GM12801 (cell line): ENCODE measurements around the gene HMCES.

ENCODE experiments used
- TF ChIP-seq, protein P1 (sequence below): IDR thresholded peaks from one replicate; pipeline ENCODE4 v1.5.1; 2011; ENCODE audit warnings: control low read depth; ENCODE audit not compliant: insufficient read length; ENCODE audit errors: extremely low read depth

The HMCES gene

DNA sequence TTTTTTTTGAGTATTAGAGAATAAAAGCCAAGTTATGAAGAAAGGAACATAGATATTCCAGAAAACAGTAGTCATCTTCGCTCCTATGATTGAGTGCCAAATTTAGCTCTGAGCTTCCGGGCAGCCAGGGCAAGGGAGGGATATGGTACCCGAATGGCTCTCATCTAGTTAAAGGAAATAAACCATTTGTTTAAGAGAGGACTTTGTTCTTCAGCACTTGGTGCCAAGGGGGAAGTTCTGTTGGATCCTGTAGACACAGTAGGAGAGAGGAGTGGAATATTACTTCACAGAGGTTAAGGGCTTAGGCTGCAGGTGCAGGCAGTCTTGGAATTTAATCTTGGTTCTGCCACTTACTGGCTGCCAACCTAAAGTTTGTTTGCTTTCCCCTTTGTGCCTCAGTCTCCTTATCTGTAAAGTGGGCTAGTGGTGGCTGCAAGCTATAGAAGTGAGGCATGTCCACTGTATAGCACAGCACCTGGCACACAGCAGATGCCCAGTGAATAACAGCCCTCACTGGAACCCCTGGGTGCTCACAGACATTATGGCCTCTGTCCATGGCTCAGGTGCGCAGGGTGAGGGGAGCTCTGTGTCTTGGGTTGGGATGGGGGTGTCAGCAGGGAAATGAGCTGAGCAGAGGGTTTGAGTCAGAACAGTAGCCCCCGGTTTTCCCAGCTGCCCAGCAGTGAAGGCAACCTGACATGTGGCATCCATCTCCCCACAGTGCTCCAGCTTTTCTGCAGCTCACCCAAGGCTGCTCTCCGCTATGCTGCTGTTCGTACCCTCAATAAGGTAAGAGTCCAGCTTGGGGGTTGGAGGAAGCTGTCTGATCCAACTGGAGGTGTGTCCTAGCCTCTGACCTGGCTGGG is 18.8 kb upstream of the HMCES start:
- TF ChIP-seq, protein P1, sequence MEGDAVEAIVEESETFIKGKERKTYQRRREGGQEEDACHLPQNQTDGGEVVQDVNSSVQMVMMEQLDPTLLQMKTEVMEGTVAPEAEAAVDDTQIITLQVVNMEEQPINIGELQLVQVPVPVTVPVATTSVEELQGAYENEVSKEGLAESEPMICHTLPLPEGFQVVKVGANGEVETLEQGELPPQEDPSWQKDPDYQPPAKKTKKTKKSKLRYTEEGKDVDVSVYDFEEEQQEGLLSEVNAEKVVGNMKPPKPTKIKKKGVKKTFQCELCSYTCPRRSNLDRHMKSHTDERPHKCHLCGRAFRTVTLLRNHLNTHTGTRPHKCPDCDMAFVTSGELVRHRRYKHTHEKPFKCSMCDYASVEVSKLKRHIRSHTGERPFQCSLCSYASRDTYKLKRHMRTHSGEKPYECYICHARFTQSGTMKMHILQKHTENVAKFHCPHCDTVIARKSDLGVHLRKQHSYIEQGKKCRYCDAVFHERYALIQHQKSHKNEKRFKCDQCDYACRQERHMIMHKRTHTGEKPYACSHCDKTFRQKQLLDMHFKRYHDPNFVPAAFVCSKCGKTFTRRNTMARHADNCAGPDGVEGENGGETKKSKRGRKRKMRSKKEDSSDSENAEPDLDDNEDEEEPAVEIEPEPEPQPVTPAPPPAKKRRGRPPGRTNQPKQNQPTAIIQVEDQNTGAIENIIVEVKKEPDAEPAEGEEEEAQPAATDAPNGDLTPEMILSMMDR, result no peak

DNA sequence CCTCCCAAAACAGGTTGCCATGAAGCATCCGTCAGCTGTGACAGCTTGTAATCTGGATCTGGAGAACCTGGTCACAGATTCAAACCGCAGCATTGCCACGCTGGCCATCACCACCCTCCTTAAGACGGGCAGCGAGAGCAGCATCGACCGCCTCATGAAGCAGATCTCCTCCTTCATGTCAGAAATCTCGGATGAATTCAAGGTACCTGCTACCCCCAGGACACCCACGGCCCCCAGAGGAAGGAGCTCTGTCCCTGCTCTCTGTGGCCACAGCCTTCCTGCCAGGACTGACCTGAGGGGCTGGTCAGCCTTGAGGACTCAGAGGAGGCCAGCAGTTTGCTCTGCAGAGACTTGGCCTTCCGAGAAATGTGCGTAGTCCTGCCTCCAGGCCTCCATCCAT is 18.1 kb upstream of the HMCES start:
- TF ChIP-seq, protein P1, result no peak

DNA sequence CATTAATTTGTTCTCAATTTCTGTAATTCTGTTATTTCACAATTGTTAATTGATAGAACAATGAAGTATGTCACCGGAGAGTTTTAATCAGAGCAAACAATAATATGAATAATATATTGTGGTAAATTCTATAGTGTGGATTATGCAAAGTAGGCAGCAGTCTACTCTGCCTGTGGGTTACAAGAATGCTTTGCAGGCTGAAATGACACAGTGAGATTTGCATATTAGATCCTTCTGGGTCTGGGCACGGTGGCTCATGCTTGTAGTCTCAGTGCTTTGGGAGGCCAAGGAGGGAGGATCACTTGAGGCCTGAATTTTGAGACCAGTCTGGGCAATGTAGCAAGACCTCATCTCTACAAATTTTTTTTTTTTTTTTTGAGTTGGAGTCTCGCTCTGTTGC is 16.8 kb upstream of the HMCES start:
- TF ChIP-seq, protein P1, result no peak

DNA sequence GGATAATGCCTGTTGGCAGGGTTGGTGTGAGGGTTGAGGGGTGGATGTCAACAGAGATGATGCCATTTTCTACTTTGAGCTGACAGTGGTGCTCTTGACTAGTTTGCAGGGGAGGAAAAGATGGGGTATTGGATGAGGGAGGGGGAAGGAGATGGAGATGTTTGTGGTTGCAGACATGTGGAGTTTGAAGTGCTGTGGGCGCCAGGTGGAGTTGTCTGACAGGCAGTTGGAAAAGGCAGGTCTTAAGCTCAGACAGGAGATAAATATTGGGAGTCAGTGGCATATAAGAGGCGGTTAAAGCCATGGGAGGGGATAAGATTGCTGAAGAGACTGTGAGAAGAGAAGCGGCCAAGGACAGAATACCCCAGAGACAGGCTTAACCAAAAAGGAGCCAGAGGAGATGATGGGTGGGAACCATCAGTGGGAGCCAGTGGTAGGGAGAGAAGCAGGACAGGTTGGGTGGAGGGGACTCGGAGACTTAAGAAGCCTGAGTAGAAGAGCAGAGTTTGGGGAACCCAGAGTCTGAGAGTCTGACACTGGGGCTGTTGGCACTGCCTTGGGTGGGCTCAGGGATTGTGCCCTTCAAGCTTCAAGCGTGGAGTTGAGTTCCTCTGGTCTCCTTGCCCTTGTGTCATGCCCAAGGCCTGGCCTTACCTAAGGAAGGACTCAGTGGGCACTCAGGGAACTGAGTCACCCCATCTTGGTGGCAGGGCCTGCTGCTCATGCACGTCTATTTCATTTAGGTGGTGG is 15.3 kb upstream of the HMCES start:
- TF ChIP-seq, protein P1, result no peak

DNA sequence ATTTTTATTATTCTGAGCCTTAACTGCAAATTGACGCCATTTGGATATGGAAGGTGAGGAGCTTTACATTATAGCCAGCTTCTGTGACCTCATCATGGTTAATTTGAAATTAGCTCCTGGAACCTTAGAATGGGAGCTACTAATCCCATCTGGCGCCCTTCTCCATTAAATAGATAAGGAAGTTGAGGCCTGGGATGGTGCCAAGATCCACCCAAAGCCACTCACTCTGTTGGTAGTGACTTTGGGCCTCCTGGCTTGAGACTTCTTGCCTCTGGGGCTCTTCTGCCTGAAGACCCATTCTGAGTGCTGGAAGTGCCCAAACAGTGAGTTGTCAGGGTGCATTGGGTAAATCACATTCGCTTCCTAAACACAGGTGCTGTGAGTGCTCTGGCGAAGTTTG is 12.0 kb upstream of the HMCES start:
- TF ChIP-seq, protein P1, result no peak

DNA sequence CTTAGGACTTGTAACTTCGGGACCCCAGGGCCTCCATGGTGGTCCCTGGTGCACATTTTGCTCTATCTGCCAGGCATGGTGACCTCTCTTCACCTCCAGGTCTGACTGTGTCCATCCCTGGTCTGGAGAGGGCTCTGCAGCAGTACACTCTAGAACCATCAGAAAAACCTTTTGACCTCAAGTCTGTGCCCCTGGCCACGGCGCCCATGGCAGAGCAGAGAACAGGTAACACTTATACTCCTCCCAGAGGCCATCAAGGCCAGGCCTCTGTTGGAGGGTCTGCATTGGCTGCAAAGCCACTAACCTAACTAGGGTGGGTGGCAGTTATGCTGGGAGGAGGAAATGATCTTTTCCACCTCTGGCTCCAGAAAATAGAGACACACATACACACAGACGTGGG is 10.3 kb upstream of the HMCES start:
- TF ChIP-seq, protein P1, result no peak

DNA sequence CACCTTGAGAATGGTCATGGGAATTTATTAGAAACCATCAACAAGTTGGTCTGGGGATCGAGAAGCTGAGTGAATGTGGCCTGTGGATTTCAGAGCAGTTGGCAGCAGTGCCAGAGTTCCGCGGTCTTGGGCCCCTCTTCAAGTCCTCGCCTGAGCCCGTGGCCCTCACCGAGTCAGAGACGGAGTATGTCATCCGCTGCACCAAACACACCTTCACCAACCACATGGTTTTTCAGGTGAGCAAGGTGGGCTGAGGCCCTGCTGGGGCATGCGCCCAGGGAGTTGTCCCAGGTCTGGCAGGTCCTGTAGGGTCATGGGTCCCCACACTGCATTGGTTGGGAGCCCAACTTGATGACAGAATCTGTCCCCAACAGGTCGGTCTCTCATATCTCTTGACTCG is 7.0 kb upstream of the HMCES start:
- TF ChIP-seq, protein P1, result no peak
